Stimulated activated CD8-positive, alpha-beta memory T cell treated with anti-CD3 and anti-CD28 coated beads, Interleukin-4, amount 100 ng/mL, for 24 hours (primary cell): ENCODE measurements around the gene HADH.
"Not testable (repeated sequence)": the region's sequence is repeated elsewhere in the genome, so short reads cannot be mapped to it uniquely, and the experiment has no call there.

ENCODE experiments used
- DNase-seq: peaks from one replicate; pipeline ENCODE4 v3.0.0-alpha.2; 2020; ENCODE audit warnings: low read depth

HADH gene

DNA sequence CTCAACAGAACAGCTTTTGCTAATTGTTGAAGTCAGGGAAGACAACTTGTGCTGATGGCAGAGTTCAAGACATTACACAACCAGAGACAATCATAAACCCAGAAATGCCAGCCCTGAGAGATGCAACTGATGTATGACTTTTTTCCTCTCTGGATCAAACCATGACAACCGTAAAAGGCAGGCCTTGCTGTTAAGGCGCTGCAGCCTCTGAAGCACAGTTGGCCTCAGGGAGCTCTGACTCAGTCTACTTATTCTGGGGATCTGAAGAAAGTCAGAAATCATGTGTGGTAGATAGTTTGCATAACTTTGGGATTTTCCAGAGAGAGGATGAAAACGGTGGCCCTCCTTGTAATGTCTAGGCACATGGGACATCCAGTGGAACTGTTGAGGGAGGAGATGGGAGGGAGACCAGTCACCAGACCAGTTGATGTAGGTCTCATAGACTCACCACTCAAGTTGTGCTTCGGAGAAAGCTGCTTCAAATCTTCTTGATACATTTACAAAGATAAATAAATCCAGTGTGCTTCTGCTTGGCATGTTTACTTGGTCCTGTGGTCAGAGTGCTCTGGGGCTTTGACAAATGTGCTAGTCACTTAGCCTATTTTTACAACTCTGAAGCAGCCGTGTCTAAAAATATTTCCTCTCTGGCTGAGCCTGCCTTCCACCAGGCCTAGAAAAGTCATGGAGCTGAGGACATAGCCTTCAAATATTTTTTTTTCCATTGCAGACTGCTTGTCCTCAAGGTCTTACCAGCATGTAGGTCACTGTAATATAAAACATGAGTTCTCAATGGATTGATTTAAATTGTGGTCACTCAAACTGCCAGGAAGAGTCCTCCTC is 7.5 kb downstream of the HADH start:
- DNase-seq, result no peak

DNA sequence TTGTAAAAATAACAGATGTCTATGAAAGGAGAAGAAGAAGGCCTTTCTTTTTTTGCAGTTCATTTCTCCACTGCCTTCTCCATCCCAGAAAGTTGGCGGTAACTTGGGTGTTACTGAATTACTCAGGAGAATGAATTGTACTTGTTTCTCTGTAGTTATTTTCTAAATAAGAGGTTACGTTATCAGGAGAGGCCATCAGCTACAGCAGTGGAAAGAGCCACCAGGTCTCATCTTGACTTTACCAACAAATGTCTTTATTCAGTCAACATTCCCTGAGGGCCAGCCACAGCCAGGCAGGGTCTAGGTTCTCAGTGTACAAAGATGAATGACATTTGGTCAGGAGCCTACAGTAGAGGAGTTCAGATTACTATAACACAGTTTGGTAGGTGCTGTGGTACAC is 8.1 kb downstream of the HADH start:
- DNase-seq, result no peak

DNA sequence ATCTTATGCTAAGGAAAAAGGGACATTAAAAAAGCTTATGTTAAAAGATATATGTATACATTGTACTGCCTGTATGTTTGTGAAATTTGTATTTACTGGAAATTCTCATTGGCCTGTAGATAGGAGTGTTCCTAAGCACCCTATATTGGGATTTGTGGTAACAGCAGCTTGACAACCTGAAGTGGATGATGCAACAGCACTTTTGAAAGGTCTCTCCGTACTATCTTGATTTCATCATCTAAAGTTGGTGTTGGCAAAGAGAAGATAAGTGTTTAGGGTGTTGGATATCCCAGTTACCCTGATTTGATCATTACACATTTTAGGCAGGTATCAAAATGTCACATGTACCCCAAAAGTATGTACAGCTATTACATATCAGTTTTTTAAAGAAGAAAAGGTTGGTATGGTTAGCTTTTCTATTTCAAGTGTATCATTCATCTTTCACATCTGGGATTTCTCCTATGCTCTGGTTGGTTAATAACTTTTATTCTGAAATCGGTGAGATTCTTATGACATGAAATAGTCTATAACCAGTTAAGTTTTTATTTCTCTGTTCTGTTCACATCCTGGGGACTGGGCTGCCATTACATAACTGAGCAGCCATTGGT is 10.3 kb downstream of the HADH start:
- DNase-seq, result no peak

DNA sequence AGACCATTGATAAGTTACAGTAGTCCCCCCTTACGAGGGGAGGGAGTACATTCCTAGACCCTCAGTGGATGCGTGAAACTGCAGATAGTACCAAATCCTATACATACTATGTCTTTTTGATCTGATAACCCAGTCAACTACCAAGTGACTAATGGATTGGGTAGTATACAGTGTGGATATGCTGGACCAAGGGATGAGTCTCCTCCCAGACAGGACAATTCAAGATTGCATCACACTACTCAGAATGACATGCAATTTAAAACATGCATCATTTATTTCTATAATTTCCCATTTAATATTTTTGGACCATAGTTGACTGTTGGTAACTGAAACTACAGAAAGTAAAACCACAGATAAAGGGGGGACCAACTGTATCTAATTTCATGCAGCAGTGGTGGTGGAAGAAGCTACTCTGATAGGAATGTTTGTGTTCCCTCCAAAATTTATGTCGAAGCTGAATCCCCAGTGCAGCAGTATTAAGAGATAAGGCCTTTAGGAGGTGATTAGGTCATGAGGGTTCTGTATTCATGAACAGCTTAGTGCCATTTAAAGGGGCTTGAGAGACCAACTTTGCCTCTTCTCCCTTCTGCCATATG is 11.9 kb downstream of the HADH start:
- DNase-seq, result no peak

DNA sequence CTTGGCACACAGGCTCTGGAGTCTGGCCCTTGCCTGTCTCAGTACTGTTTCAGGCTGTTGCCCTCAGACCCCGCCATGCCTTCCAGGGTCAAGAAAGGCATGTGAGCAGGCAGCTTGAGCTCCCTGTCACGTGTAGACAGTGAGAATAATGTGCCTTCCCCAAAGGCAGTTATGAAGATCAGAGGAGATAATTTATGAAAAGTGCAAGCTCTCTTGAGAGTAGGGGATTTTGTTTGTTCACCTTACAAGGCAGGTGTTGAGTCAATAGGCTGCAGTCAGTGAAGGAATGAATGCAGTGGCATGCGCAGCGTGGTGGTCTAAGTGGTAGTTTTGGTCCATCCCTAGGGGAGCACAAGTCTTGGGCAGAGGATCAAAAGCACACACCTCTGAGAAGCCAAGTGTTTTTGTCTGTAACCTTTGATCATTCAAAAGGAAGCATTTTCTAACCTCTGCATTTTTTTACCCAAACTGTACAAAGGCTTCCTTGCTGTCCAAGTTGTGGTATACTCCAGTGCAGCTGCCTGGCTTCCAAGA is 14.4 kb downstream of the HADH start:
- no peak for DNase-seq

DNA sequence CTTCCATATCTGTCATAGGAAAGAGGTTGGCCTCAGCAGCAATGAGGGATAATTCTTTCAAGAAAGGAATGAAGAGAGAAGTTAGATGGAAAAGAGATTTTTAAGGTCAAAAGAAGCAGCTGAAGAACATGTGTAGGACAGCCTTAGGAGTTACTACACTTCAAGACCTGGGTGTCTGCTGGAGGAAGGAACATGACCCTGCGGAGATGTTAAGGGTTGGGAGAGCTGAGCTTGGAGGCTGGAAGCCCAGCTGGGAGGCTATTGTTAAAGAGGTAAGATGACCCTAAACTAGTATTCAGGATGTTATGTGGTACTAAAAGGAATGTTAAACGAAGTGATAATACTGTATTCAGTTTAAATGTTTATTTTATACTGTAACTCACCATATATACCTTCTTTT is 15.0 kb downstream of the HADH start:
- no peak for DNase-seq

DNA sequence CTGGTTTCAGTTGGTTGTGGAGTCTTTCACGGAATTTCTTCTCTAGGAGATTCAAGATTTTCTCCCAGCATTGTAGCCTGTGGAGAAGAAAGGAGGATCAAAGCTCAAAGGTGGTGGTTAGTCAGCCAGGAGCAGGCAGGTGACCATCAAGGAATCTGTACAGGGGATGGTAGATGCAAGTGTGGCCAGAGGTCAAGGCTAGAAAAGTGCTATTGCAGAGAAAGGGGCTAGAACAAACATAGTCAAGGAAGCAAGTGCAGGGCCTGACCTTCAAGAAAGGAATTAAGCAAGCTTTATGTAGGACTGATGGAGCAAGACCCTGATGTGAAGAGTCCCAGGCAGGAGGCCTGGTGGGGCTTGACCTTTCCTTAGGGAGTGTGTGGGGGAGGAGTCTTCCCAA is 16.1 kb downstream of the HADH start:
- no peak for DNase-seq

DNA sequence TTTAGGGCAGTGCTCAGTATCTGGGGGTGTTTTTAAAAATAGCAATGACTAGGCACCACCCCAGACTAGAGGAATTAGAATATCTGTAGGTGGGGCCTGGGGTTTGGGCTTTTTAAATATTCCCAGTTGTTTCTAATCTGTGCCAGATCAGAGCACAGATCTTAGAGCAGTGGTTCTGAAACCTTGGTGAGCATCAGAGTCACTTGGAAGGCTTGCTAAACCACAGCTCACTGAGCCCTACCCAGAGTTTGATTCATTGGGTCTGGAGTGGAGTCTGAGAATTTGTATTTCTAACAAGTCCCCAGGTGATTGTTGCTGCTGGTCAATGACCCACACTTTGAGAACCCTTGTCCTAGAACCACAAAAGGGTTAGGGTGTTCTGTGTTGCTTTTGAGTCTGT is 16.7 kb downstream of the HADH start:
- no peak for DNase-seq

DNA sequence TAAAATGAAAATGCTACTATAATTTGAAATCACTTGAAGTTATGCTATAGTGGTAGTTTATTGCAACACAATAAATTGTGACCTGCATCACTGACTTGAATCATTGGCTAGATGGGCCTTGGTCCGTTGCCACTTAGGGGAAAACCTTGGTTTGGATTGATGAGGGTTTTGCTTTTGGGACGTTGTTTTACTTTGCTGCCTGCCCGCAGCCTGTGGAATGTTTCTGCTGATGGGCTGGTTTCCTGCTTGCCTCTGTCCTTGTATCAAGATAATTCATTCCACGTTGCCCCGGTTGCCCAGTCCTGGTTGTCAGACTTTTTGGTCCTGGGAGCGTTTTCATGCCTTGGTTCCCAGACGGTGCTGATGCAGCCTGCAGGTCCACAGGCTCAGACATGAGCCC is 18.3 kb downstream of the HADH start:
- no peak for DNase-seq

DNA sequence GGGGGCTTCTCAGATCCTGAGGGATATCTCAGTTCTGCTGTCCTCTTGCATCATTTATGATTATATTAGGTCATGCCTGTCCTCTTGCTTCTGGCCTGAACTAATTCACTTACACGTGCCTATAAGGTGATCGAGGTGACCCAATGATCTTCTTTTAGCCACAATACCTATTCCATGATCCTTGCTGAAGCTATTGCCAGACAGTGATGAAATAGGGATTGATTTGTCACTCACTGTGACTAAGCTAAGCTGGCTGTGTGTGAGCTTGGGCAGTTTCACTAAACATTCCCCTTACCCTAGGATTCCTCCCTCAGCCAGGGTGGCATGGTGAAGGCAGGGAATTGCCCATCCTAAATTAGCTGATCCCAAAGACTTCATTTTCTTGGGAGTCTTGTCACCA is 19.0 kb downstream of the HADH start:
- DNase-seq, result no peak

DNA sequence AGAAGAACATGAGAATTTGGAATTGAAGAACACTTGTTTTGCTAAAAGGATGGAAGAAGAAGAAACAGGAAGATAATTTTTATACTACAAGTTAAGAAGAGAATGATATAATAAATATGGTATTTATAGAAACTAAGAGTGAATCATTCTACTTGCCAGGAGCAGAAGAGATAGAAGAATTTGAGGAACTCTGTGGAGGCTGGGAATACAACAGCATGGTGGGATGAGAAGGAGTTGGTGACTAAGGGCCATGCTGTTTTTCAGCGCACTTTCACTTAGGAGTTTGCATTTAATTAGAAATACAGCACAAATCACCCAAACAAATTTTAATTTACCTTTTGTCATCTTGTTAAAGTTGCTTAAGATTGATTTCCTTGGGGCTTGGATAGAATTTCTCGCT is 20.5 kb downstream of the HADH start:
- no peak for DNase-seq

DNA sequence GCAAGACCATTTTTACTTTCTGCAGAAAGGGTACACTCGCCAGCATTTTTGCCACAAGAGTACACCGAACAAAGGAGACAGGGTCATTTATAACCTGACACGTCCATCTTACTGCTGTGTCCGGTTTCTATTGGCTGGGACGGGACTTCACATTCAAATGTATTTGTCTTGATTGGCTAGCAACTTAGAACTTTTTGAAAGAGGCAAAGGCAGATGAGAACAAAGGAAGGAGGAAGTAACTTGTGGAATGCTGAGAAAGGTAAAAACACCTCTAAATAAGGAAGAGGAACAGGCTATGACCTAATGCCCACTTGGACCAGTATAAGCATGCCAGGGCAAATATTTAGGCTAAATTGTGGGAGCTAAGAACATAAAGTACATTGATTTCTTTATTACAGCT is 22.7 kb downstream of the HADH start:
- DNase-seq, result not testable (repeated sequence)

DNA sequence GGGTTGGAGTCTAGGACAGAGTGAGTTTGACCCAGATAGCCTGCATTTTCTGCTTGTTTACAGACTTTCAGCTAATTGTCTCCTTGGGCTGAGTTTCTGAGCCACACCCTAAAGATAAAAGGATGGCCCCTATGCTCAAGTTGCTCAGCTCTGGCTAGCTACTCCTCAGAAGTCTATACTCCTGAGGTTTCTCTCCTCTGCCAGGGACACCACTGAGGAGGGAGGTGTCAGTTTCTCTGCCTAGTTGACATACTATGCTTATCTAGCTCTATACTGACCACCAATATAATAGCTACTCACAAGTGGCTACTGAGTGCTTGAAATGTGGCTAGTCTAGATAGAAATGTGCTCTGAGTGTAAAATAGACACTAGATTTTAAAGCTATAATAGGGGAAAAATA is 23.6 kb downstream of the HADH start:
- no peak for DNase-seq

DNA sequence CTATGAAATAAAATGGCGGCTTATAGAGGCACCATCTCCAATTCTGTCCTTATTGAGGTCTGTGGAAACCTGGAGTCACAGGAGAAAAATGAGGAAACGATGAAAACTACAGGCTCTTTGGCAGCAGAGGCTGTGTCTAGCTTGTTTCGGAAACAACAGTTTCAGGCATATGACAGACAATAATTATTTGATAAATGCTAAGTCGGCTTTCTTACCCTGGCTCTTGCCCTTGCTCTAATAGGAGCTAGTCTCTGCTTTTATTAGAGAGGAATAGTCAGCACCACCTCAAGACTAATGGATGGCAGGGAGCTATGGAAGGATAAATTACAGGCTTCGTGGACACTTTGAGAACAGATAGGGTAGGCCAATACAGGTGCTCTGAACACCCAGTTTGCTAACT is 24.3 kb downstream of the HADH start:
- no peak for DNase-seq

DNA sequence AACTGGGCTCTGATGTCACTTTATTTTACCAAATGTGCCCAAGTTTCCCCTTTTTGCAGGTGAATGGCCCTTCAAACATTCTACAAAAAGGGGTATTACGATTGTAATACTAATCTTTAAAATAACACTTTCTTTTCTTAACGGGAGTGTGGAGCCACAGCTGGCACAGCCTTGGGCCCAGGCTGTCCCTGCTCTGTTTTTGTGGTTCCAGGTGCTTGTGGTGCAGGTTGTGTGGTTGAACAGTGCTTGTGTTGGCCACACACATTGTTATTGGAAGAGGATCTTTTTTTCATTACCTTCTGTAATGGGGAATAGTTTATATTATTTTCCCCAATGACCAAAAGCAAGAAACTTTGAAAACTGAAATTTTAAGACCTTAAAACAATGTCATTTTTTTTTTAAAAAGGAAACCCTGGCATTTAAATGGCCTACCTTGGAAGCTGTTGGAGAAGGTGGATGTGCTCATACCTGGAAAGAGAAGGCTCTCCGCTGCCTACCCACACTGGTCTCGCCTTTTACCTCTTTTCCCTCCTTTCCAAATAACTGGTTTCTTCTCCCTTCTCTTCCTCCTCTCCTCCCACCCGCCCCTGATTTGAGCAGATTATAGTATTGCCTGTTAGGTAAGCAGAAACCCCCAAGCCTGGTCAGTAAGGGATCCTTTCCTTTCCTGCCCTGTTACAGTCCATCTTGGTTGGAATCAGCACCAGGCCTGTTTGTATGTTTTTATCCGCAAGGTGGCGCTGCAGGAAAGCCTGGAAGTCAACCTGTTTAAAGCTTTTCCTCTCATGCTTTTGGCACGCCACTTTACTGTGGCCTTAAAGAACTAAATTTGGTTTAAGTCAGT is 28.6 kb downstream of the HADH start:
- DNase-seq, result peak; percentile 71

DNA sequence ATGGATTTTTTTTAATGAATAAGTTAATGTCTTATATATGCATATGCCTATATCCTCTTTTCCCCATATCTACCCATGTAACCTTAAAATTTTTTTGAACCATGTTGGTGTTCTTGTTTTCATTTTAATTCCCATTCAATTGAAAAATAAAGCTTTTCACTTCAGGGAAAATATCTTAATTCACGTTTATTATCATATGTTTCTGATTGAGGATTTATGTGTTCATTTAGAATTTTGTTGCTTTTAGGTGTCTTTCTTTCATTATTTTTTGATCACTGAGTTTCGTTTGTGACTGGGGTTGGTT is 29.1 kb downstream of the HADH start:
- DNase-seq, result no peak

DNA sequence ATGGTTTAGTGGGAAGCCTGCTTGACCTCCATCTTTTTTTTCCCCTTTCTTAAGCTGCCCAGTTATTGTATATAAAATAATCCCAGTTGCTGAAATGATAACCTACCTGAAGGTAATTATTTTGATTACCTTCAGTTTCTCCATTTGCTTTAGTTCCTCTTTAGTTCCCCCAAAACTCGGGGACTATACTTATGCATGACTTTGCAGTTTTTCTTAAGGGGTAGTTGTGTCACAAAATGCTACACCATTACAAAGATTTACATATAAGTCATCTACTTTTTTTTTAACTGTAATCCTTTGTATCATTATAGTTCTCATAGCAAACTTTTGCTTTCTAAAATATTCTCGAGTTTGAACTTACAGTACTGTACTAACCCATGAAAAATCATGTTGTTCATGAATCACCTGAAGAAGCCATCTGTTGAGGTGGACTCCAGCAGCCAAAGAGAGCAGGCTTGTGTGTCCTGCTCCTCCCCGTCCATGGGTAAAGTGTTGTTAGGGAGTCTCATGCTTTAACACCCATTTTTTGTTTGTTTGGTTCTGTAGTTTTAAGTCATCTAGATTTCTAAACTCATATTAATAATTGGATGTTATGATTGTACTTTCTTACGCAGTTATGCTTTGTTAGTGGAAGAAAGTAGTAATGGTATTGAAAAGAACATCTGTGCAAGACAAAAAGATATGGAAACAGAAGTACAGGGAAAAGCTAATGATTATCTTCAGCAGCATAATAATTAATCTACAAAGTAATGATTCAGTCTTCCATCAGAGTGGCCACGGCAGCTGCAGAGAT is 34.6 kb downstream of the HADH start:
- no peak for DNase-seq

DNA sequence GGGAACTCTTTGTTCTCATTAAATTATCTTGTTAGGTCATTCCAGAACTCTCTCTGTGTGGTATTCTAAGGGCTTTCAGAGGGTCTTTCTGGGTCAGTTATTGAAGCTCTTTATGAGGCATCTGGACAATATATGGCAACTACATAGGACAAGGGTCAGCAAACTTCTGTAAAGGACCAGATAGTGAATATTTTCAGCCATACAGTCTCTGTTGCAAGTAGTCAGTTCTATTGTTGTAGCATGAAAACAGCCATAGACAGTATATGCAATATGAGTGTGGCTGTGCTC is 35.1 kb downstream of the HADH start:
- no peak for DNase-seq

DNA sequence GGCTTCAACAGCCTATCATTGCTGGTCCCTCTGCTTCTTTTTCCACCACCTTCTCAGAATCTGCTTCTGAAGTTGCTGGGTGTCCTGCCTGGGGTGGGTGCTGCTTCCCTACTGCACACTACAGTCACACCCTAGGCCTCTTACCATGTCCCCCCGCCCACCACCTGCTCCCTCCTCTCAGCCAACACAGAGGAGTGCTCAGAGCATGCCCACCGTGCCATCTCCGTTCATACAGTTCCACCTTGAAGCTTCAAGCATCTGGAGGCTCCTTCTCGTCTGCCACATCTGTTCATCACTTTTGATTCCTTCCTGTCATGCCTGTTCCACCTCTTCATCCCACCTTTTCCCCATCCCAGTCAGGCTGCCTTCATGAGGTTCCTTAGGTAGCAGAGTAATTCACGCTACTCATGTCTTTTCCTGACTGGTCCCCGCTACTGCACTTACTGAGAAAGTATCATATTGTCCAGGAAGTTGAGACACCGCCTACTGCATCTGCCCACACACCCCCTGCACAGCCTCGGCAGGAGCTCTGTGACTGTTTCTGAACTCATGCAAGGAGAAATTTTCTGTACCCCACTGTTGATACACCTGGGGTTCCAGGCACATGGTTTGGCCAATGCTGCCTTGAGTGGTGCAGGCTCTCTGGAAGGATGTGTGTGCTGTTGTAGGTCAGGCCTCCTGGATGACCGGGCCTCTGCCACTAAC is 39.5 kb downstream of the HADH start:
- peak; percentile 34 for DNase-seq

DNA sequence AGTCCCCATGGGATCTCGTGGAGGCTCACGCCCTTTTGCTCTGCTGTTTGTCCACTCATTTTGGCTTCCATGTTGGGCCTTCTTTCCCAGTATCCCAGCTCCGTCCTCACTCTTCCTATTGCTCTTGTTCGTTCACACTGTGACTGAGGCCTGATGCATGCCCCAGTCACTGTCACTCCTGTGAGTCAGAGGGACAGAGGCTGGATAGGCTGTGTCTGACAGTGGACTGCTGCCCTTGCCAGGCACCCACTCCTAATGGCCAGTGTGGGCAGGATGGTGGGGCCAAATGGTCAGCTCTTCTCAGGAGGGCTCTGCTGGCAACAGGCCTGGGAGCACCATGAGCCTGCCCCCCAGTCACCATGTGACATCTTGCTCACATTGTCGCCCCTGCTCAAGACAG is 40.0 kb downstream of the HADH start:
- no peak for DNase-seq

DNA sequence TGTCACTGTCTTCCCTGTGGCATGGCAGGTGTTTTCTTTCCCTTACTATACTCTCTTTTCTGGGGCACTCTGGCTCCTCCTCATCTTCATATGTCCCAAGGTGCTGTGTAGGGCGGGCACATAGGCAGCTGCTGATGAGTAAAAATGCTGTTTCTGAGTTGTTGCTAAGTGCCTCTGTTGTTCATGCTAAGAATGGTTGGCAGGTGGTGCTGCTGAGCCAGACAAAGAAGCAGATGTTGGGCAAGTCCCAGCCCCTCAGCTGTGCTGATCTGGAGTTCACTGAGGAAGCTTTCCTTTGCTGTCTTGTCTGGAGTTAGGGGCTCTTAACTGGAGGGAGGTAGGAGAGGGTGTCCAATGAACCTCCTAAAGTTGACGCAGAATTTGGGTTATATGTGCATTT is 40.6 kb downstream of the HADH start:
- DNase-seq, result peak; percentile 48
